ENCODE measurements around the gene HES5. TPM values are rescaled to one million over a fixed set of nuclear protein-coding genes. Genes with fewer than 3 reads are reported as not detected.

The HES5 gene
- polyA plus RNA-seq, 1 of the 3 experiments (the other 2 are of a cell fraction) = 0.03 TPM

GRCh38 chr1:2561898-2562895 lies 32.1 kb upstream of the HES5 start:
- ChIA-PET CTCF (interaction anchor here (0.6 to 1.6 kb wide), 10 partner anchors 12 to 891 kb away, joined by 3 to 5 read pairs (median 4); no protein-coding TSS in a partner anchor), POLR2A (interaction anchor here (0.8 to 1.2 kb wide), 2 partner anchors 18 to 23 kb away, joined by 3 read pairs; no protein-coding TSS in a partner anchor)
- H3K79me2 ChIP-seq (ENCODE audit: insufficient read depth) = no peaks in the 10 kb centered on the region
- no peak overlapping the region for H3K9ac ChIP-seq
- H3K9me3 ChIP-seq = no peaks in the 10 kb centered on the region
- no peaks in the 10 kb centered on the region for H3K4me1 ChIP-seq (ENCODE audit: control insufficient read depth in 1 of 2, insufficient read depth in 2 of 2, low read depth in 1 of 2, low read length in 1 of 2)
- no peaks in the 10 kb centered on the region for H3K27me3 ChIP-seq (ENCODE audit: insufficient read depth)
- TF ChIP-seq, protein P1, sequence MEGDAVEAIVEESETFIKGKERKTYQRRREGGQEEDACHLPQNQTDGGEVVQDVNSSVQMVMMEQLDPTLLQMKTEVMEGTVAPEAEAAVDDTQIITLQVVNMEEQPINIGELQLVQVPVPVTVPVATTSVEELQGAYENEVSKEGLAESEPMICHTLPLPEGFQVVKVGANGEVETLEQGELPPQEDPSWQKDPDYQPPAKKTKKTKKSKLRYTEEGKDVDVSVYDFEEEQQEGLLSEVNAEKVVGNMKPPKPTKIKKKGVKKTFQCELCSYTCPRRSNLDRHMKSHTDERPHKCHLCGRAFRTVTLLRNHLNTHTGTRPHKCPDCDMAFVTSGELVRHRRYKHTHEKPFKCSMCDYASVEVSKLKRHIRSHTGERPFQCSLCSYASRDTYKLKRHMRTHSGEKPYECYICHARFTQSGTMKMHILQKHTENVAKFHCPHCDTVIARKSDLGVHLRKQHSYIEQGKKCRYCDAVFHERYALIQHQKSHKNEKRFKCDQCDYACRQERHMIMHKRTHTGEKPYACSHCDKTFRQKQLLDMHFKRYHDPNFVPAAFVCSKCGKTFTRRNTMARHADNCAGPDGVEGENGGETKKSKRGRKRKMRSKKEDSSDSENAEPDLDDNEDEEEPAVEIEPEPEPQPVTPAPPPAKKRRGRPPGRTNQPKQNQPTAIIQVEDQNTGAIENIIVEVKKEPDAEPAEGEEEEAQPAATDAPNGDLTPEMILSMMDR (IDR thresholded peaks at IDR 0.05) = peak; percentile 34; the same call in 1 of the 2 replicates
- no peak for TF ChIP-seq FOXM1 (IDR thresholded peaks at IDR 0.05; ENCODE audit: low read depth)
- H3K27ac ChIP-seq (ENCODE audit: low read depth in 2 of 2, low read length in 1 of 2) = no peak overlapping the region
- H3F3A ChIP-seq (replicated peaks; ENCODE audit: insufficient read depth) = no peaks in the 10 kb centered on the region
- no peak for DNase-seq
- H3K36me3 ChIP-seq (replicated peaks in 1 of 2; ENCODE audit: control insufficient read depth in 1 of 2, insufficient read depth in 2 of 2, low read length in 1 of 2) = no peaks in the 10 kb centered on the region
- H3K9me2 ChIP-seq = no peaks in the 10 kb centered on the region
- H3K4me3 ChIP-seq (ENCODE audit: low read depth in 2 of 2, low read length in 1 of 2) = no peak overlapping the region
- H3K4me2 ChIP-seq = no peak overlapping the region
- 64% methylated on average over 3 of the region's 24 CpGs for WGBS (ENCODE audit: low lambda C conversion rate)
- H2AFZ ChIP-seq (ENCODE audit: low read depth) = no peak overlapping the region
- no peaks in the 10 kb centered on the region for H4K20me1 ChIP-seq (ENCODE audit: insufficient read depth)

DNA sequence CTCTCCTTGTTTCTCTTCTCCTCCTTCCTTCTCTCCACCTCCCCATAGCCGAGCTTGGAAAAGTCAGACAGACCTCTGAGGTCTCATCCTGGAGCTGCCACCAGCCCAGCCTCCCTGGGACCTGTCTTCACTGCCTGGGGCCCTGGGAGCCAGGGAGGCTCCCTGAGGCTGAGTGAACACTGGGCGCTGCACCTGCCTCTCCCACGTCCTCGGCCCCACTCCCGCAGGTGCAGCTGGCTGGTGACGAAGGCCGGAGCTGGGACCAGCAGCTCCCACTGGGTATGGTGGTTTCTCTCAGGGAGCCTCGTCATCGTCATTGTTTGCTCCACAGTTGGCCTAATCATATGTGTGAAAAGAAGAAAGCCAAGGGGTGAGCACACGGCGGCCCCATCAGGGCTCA lies 31.4 kb upstream of the HES5 start:
- Histone ChIP-seq H3F3A (replicated peaks; ENCODE audit: insufficient read depth) (no peaks in the 10 kb centered on the region), H3K9me2 (no peaks in the 10 kb centered on the region), H4K20me1 (ENCODE audit: insufficient read depth) (no peaks in the 10 kb centered on the region), H3K4me1 (ENCODE audit: control insufficient read depth in 1 of 2, insufficient read depth in 2 of 2, low read depth in 1 of 2, low read length in 1 of 2) (no peaks in the 10 kb centered on the region), H3K36me3 (replicated peaks in 1 of 2; ENCODE audit: control insufficient read depth in 1 of 2, insufficient read depth in 2 of 2, low read length in 1 of 2) (no peaks in the 10 kb centered on the region), H2AFZ (ENCODE audit: low read depth) (no peak overlapping the region), H3K79me2 (ENCODE audit: insufficient read depth) (no peaks in the 10 kb centered on the region), H3K4me2 (no peak overlapping the region), H3K4me3 (ENCODE audit: low read depth in 2 of 2, low read length in 1 of 2) (no peak overlapping the region), H3K27ac (ENCODE audit: low read depth in 2 of 2, low read length in 1 of 2) (no peak overlapping the region), H3K9ac (no peak overlapping the region), H3K9me3 (no peaks in the 10 kb centered on the region), H3K27me3 (ENCODE audit: insufficient read depth) (no peaks in the 10 kb centered on the region)
- ChIA-PET CTCF (interaction anchor here (0.7 to 1.6 kb wide), 7 partner anchors 13 to 891 kb away, joined by 3 to 5 read pairs (median 4); no protein-coding TSS in a partner anchor), POLR2A (interaction anchor here (0.8 kb wide), 1 partner anchor 24 kb away, joined by 3 read pairs; no protein-coding TSS in a partner anchor)
- 43% methylated on average over 7 of the region's 11 CpGs for whole genome bisulfite sequencing (ENCODE audit: low lambda C conversion rate)
- TF ChIP-seq SMC3 (IDR thresholded peaks at IDR 0.05; ENCODE audit: low read depth, low read length) (no peak), PBX3 (IDR thresholded peaks at IDR 0.05) (no peak), EZH2phosphoT487 (IDR thresholded peaks at IDR 0.05; ENCODE audit: borderline replicate concordance, low read depth) (no peak), RAD21 (IDR thresholded peaks at IDR 0.05; ENCODE audit: low read length) (no peak), RFX5 (IDR thresholded peaks at IDR 0.05; ENCODE audit: low read length) (no peak), ELF1 (IDR thresholded peaks at IDR 0.05) (no peak), ZBTB33 (IDR thresholded peaks at IDR 0.05; ENCODE audit: borderline replicate concordance, low read depth) (no peak), GATA2 (CRISPR knock-in tag; IDR thresholded peaks at IDR 0.05) (no peak), MEF2A (IDR thresholded peaks at IDR 0.05; ENCODE audit: borderline replicate concordance, low read depth) (no peak), IRF3 (IDR thresholded peaks at IDR 0.05; ENCODE audit: low read depth, low read length) (no peak), FOSL2 (IDR thresholded peaks at IDR 0.05; ENCODE audit: borderline replicate concordance, low read depth) (no peak), NRF1 (IDR thresholded peaks at IDR 0.05; ENCODE audit: low read depth, low read length) (no peak), SIN3A (IDR thresholded peaks at IDR 0.05; ENCODE audit: borderline replicate concordance, low read depth, low read length) (no peak), YY1 (IDR thresholded peaks at IDR 0.05; ENCODE audit: low read depth) (no peak), NFIC (IDR thresholded peaks at IDR 0.05; ENCODE audit: borderline replicate concordance) (no peak)
- TF ChIP-seq, protein P1 (IDR thresholded peaks at IDR 0.05) = no peak
- no peak for DNase-seq

All from SK-N-SH (cell line).